HG02763 (cell line): ENCODE measurements around the gene LRIT3.

Experiments used
- ATAC-seq: cut with Tn5 transposase; IDR thresholded peaks from one replicate; pipeline ENCODE4 v1.9.1; 2021; ENCODE audit warnings: mild to moderate bottlenecking, moderate library complexity; ENCODE audit not compliant: unreplicated experiment

Gene LRIT3

DNA sequence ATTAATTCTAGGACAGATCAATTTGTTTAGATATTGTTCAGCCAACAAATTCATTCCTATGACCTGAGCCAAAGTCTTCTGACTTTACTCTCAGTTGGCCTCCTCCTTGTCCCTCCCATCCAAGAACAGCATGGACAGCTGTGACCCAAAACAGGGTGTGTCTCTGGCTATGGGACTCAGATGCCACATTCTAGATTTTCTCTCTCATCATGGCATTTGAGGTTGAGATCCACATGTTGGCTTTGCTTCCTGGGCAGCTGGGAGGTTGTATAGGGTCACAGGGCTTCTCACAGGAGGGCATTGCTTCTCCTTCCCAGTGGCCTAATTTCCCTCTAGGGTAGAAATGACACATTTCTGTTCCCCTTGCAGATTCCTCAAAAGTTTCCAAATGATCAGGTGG is 42.2 kb downstream of the LRIT3 start:
- no peak for ATAC-seq

DNA sequence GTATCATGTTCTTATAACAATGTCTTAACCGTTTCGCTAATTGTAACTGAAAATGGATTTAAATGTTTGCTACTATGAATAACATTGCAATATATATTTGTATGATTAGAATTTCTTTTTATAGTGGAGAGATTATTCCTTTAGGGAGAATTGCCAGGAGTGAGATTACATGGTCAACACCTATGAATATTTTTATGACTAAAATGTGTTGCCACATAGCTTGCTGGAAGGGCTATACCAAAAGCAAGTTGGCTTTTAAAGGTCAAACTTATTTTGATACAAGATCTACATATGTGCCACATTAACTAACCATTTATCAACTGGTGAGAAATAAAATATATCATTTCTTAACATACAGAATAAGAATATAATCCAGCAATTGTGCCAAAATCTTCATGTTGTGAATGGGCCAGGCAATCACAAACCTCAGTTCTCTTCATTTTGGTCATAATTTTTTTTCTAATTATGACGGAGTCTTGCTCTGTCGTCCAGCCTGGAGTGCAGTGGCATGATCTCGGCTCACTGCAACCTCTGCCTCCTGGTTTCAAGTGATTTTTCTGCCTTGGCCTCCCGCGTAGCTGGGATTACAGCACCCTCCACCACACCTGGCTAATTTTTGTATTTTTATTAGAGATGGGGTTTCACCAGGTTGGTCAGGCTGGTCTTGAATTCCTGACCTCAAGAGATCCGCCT is 54.8 kb downstream of the LRIT3 start:
- ATAC-seq = no peak

GRCh38 chr4:109908731-109909130 is 60.8 kb downstream of the LRIT3 start:
- no peak for ATAC-seq

DNA sequence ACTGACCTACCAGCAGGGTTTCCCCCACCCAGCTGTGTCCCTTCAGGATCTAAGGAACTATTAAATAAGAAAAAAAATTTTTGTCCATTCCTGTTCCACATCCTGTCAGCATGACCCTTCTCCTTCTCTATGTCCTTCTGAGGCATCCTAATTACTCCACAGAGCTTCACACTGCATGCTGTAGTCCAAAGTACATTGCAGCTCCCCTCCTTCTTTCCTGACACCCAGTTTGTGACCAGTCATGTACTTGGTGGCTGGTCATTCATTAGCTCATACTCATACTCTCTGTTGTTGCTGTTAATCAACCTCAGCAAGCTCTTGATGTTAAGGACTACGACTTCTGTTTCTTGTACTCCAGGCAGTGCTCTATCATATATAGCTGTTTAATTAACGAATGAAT is 62.3 kb downstream of the LRIT3 start:
- no peak for ATAC-seq

GRCh38 chr4:109912706-109913595 is 65.0 kb downstream of the LRIT3 start, which contains the start of gene EGF:
TSS of gene EGF (plus strand) at chr4:109912883. CDS start at chr4:109913336, 453 bp downstream.
- no peak for ATAC-seq

DNA sequence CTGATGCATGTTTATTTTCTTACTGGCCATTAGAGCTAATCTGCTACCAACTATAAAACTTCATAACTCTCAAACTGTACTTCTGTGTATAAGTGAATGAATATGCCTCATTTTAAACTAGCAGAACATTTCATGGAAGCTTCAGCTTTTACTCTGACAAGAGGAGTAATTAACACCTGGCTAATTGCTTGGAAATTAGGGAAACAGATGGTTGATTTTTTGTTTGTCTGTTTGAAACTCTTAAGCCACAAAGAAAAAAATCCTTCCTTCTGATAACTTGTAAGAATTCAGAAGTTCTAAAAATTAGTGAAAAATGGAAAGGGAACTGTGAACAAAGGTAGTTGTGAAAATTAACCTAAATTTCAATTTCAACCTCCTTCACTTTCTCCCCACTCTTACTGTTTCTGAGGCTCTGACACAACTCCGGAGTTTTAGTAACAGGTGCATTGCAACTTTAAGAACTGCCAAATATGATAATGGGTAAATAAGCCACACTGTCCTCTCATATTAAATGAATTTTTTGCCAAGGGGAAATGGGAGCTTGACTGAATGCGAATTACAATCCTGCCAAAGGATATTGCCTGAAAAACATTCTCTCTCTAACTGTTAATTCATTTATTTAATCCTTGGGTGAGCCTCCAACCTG is 65.8 kb downstream of the LRIT3 start:
- no peak for ATAC-seq

GRCh38 chr4:109914322-109914721 is 66.4 kb downstream of the LRIT3 start:
- no peak for ATAC-seq

- ATAC-seq = no peak
Observed at GRCh38 chr4:109915385-109916026, 67.6 kb downstream of the LRIT3 start.

DNA sequence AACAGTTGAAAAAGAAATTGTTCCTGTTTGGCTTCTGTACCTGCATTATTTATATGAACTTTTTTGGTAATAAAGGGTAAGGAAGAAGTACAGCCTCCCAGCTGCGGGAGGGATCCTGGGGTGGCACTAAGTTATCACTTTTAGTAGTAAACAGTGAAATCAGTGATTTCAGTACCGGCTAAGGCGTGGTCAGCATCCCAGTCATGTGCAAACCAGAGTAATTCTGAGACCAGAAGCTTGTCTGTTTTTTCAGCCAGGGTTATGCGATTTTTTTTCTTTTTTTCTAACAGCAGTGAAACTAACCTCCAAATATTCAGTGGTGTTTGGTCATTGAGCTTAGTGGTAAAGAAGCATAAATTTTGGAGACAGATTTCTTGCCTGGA is 68.1 kb downstream of the LRIT3 start:
- no peak for ATAC-seq

DNA sequence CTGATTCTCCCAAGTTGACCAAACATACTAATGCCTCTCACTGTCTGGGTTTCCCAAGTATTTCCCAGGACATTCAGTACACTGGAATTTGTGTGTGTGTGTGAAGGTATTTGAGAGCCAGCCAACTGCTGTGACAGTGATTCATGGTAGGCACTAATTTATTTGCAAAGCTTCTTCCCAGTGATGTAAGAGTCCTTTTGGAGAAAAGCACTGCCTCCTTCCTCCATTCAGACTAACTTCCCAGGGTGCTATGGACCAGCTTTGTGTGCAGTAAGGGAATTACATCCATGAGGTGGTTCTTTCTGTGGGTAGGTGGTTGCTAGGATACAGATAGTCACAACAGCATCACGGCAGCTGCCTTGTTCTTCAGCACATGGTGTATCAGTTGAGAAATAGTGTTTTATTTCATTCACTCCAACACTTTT is 73.5 kb downstream of the LRIT3 start:
- no peak for ATAC-seq
